Neuronal stem cell (in vitro differentiated cells): Measurements from ENCODE around the gene ZNF254.

Experiments used
- DNase-seq: peaks from one replicate; pipeline ENCODE4 v3.0.0-alpha.2; 2013; ENCODE audit warnings: low spot score
- H2AFZ ChIP-seq: one replicate; pipeline ENCODE4 v1.6.1; 2013; ENCODE audit warnings: mild to moderate bottlenecking, low read length, inconsistent platforms
- H2AK5ac ChIP-seq: 2 replicates; pipeline ENCODE4 v1.6.1; 2013; ENCODE audit warnings: low read depth, mild to moderate bottlenecking, inconsistent platforms, low read length, moderate library complexity, mixed read lengths
- H2BK120ac ChIP-seq: 2 replicates; pipeline ENCODE4 v1.6.1; 2013; ENCODE audit warnings: low read depth, mild to moderate bottlenecking, inconsistent platforms, low read length, moderate library complexity, mixed read lengths
- H2BK12ac ChIP-seq: one replicate; pipeline ENCODE4 v1.6.1; 2013; ENCODE audit warnings: low read length, inconsistent platforms
- H2BK15ac ChIP-seq: 2 replicates; pipeline ENCODE4 v1.6.1; 2013; ENCODE audit warnings: mild to moderate bottlenecking, low read length, inconsistent platforms, mixed read lengths
- H2BK5ac ChIP-seq: one replicate; pipeline ENCODE4 v1.6.1; 2013; ENCODE audit warnings: inconsistent platforms, mild to moderate bottlenecking, low read length, moderate library complexity
- H3K14ac ChIP-seq: one replicate; pipeline ENCODE4 v1.6.1; 2013; ENCODE audit warnings: low read length, inconsistent platforms
- H3K18ac ChIP-seq: 2 replicates; pipeline ENCODE4 v1.6.1; 2013; ENCODE audit warnings: low read length, inconsistent platforms
- H3K23ac ChIP-seq: 2 replicates; pipeline ENCODE4 v1.6.1; 2013; ENCODE audit warnings: low read depth, mild to moderate bottlenecking, mixed read lengths, low read length, inconsistent platforms; ENCODE audit not compliant: poor library complexity
- H3K27ac ChIP-seq: replicated peaks from 3 replicates; pipeline ENCODE4 v1.5.1; 2013; ENCODE audit warnings: low read length, inconsistent platforms
- H3K27me3 ChIP-seq, 3 experiments: 2 replicates each; pipeline ENCODE4 v1.6.1; 2013; ENCODE audit warnings: low read length in 3 of 3, mild to moderate bottlenecking in 2 of 3, inconsistent platforms in 1 of 3, low read depth in 1 of 3, mixed read lengths in 1 of 3, moderate library complexity in 1 of 3; ENCODE audit not compliant: control insufficient read depth in 3 of 3, insufficient read depth in 3 of 3
- H3K36me3 ChIP-seq, 2 donors: replicated peaks in 1 of 2; 2 replicates each; pipeline ENCODE4 v1.6.1; 2013; ENCODE audit warnings: low read length in 2 of 2; ENCODE audit not compliant: control insufficient read depth in 2 of 2, insufficient read depth in 2 of 2
- H3K4ac ChIP-seq: 2 replicates; pipeline ENCODE4 v1.6.1; 2013; ENCODE audit warnings: inconsistent platforms, mild to moderate bottlenecking, low read length, moderate library complexity
- H3K4me1 ChIP-seq, 2 donors: 1 replicate in 1 of 2; 2 replicates in 1 of 2; pipeline ENCODE4 v1.6.1; 2013; ENCODE audit warnings: low read length in 2 of 2, low read depth in 1 of 2; ENCODE audit not compliant: control insufficient read depth in 2 of 2, insufficient read depth in 1 of 2
- H3K4me2 ChIP-seq: one replicate; pipeline ENCODE4 v1.6.1; 2013; ENCODE audit warnings: mild to moderate bottlenecking, low read length, inconsistent platforms; ENCODE audit not compliant: insufficient read depth, poor library complexity, severe bottlenecking
- H3K4me3 ChIP-seq, 2 donors: 2 replicates each; pipeline ENCODE4 v1.5.1; 2013; ENCODE audit warnings: low read length in 2 of 2, mild to moderate bottlenecking in 2 of 2, inconsistent platforms in 1 of 2, moderate library complexity in 1 of 2
- H3K79me1 ChIP-seq: one replicate; pipeline ENCODE4 v1.6.1; 2013; ENCODE audit warnings: low read depth, mild to moderate bottlenecking, inconsistent platforms, low read length, moderate library complexity
- H3K9ac ChIP-seq: one replicate; pipeline ENCODE4 v1.6.1; 2013; ENCODE audit warnings: mild to moderate bottlenecking, low read depth, low read length, inconsistent platforms; ENCODE audit not compliant: poor library complexity
- H3K9me3 ChIP-seq, 2 donors: replicated peaks in 1 of 2; 2 replicates each; pipeline versions ENCODE3 to v1.6.1; 2013; ENCODE audit warnings: low read length in 2 of 2, mild to moderate bottlenecking in 2 of 2, inconsistent platforms in 1 of 2, low read depth in 1 of 2, mixed read lengths in 1 of 2, moderate library complexity in 1 of 2; ENCODE audit not compliant: control insufficient read depth in 2 of 2, insufficient read depth in 1 of 2
- H4K8ac ChIP-seq: one replicate; pipeline ENCODE4 v1.6.1; 2013; ENCODE audit warnings: low read depth, mild to moderate bottlenecking, inconsistent platforms, low read length, moderate library complexity
- H4K91ac ChIP-seq: one replicate; pipeline ENCODE4 v1.6.1; 2013; ENCODE audit warnings: low read length, low read depth, mild to moderate bottlenecking, inconsistent platforms; ENCODE audit not compliant: poor library complexity
- WGBS, 2 donors: extraction: QIAGEN DNeasy Blood & Tissue Kit; methylation state at CpG; one replicate each; pipeline ENCODE4 v1.1.7; 2013; ENCODE audit warnings: missing lambda C conversion rate in 2 of 2, mixed read lengths in 1 of 2; ENCODE audit not compliant: insufficient read length in 2 of 2, insufficient replicate concordance in 1 of 2; ENCODE audit errors: extremely low coverage in 2 of 2; 5-methylcytosine and 5-hydroxymethylcytosine counted together

ZNF254 gene

DNA sequence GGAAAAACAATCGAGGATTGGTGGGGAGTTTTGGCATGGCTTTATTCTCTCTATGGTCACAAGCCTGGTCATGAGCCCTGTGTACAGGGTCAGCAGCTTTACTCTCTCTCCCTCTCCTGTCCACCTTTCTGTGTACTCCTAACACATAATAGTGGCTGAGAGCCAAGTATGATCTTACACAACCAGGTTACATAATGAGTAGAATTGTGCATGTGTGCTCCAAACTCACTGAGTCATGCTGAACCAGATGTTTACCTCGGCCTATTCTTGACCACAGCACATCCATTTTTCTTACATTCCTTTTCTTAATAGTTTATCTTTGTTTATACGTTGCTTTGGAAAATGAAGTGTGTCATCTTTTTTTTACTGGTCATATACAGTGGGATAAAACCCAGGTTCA, 53.1 kb downstream of the ZNF254 start:
- no peak overlapping the region for H3K4me3 ChIP-seq
- no peak overlapping the region for H3K18ac ChIP-seq
- H2BK5ac ChIP-seq, result no peak overlapping the region
- H3K4me2 ChIP-seq, result no peak overlapping the region
- peaks cover 2 to 26% of the 10 kb centered on the region in 2 donors for H3K36me3 ChIP-seq
- no peak overlapping the region for H3K27ac ChIP-seq
- H4K91ac ChIP-seq, result no peak overlapping the region
- H2BK120ac ChIP-seq, result no peak overlapping the region
- no peaks in the 10 kb centered on the region for H3K4me1 ChIP-seq
- no peak overlapping the region for H4K8ac ChIP-seq
- H3K4ac ChIP-seq, result no peak overlapping the region
- no peak overlapping the region for H2AK5ac ChIP-seq
- H3K27me3 ChIP-seq, result no peaks in the 10 kb centered on the region
- no peak overlapping the region for H2BK15ac ChIP-seq
- H3K14ac ChIP-seq, result no peak overlapping the region
- no peak overlapping the region for H3K23ac ChIP-seq
- H2AFZ ChIP-seq, result no peak overlapping the region
- H3K79me1 ChIP-seq, result no peaks in the 10 kb centered on the region
- peaks cover 20 to 36% of the 10 kb centered on the region in 2 donors for H3K9me3 ChIP-seq
- no peak overlapping the region for H2BK12ac ChIP-seq
- no peak for DNase-seq
- no CpG with 5 or more reads among the region's 3 CpGs for WGBS, 2 donors
- no peak overlapping the region for H3K9ac ChIP-seq

DNA sequence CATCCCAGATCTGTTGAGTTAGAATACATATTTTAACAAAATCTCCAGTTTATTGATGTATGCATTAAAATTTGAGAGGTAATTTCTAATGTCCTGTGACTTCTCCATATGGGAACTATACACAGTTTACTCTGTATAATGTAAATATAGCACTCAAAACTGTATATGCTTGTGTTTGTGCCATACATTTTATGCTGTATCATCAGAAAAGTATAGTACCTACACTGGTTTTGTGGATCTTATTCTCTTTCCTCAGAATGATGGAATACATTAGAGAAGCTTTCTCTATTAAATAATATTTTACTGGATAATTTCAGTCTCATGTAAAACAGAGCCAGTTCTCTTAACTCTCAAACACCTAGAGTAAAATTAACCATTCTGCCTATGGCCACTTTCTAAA, 53.6 kb downstream of the ZNF254 start:
- no peak for DNase-seq
- Histone ChIP-seq H3K27ac (no peak overlapping the region), H3K9ac (no peak overlapping the region), H3K9me3 (peaks cover 20 to 35% of the 10 kb centered on the region in 2 donors), H3K36me3 (peaks cover 2 to 24% of the 10 kb centered on the region in 2 donors), H4K91ac (no peak overlapping the region), H2BK5ac (no peak overlapping the region), H2AFZ (no peak overlapping the region), H2AK5ac (no peak overlapping the region), H3K4me1 (no peaks in the 10 kb centered on the region), H3K14ac (no peak overlapping the region), H3K27me3 (no peaks in the 10 kb centered on the region), H3K23ac (no peak overlapping the region), H4K8ac (no peak overlapping the region), H3K4ac (no peak overlapping the region), H2BK12ac (no peak overlapping the region), H3K79me1 (no peaks in the 10 kb centered on the region), H2BK120ac (no peak overlapping the region), H3K4me3 (no peak overlapping the region), H3K4me2 (no peak overlapping the region), H3K18ac (no peak overlapping the region), H2BK15ac (no peak overlapping the region)

DNA sequence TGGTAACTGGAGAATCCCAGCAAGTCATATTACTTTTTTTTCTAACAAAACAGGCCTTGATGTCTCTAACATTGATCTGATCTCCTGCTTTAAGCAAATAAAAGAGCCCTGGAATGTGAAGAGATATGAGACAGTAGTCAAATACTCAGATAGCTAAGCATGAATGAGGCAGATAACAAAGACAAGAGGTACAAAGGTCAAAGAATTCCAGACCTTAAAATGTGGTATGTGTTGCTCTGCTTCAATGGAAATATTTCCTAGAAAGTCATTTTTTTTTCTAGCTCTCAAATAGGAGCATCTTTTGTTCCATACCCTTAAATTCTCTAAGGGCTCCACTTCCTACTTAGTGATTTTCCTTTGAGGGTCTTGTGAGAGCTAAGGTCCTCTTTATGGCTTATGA, 54.6 kb downstream of the ZNF254 start:
- Histone ChIP-seq H2AK5ac (no peak overlapping the region), H2BK15ac (no peak overlapping the region), H3K9ac (no peak overlapping the region), H3K4me3 (no peak overlapping the region), H3K27me3 (no peaks in the 10 kb centered on the region), H3K14ac (no peak overlapping the region), H2BK120ac (no peak overlapping the region), H4K8ac (no peak overlapping the region), H3K23ac (no peak overlapping the region), H3K4ac (no peak overlapping the region), H2AFZ (no peak overlapping the region), H2BK5ac (no peak overlapping the region), H3K36me3 (peaks cover 2 to 19% of the 10 kb centered on the region in 2 donors), H3K4me1 (no peaks in the 10 kb centered on the region), H3K18ac (no peak overlapping the region), H3K4me2 (no peak overlapping the region), H2BK12ac (no peak overlapping the region), H3K79me1 (no peaks in the 10 kb centered on the region), H3K9me3 (peaks cover 20 to 34% of the 10 kb centered on the region in 2 donors), H4K91ac (no peak overlapping the region), H3K27ac (no peak overlapping the region)
- no peak for DNase-seq

DNA sequence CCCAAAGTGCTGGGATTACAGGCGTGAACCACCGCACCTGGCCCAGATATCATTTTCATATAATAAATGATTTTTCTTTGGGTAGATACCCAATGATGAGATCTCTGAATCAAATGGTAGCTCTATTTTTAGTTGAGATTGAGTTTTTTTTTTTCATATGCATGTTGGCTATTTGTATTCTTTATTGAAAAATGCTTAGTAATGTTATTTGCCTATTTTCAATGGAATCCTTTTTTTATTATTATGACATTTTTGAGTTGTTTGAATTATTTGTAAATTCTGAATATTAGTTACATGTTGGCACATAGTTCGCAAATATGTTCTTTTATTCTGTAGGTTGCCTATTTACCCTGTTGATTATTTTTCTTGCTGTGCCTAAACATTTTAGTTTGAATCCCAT, 55.8 kb downstream of the ZNF254 start:
- Histone ChIP-seq H2BK12ac (no peak overlapping the region), H4K91ac (no peak overlapping the region), H3K9me3 (peaks cover 11 to 30% of the 10 kb centered on the region in 2 donors)

More for the DNA sequence above, 55.8 kb downstream of the ZNF254 start:
- H3K18ac ChIP-seq, result no peak overlapping the region
- no peak overlapping the region for H3K9ac ChIP-seq
- no peak overlapping the region for H3K27ac ChIP-seq
- no peaks in the 10 kb centered on the region for H3K4me1 ChIP-seq
- no peaks in the 10 kb centered on the region for H3K27me3 ChIP-seq
- DNase-seq, result no peak
- WGBS, 2 donors, result no CpG with 5 or more reads among the region's 3 CpGs
- H3K4me3 ChIP-seq, result no peak overlapping the region
- H3K14ac ChIP-seq, result no peak overlapping the region
- H2AFZ ChIP-seq, result no peak overlapping the region
- no peak overlapping the region for H3K4ac ChIP-seq
- H3K79me1 ChIP-seq, result no peaks in the 10 kb centered on the region
- H2BK120ac ChIP-seq, result no peak overlapping the region
- peaks cover 0 to 21% of the 10 kb centered on the region in 2 donors for H3K36me3 ChIP-seq
- H3K4me2 ChIP-seq, result no peak overlapping the region
- H2AK5ac ChIP-seq, result no peak overlapping the region
- H2BK5ac ChIP-seq, result no peak overlapping the region
- no peak overlapping the region for H4K8ac ChIP-seq
- no peak overlapping the region for H2BK15ac ChIP-seq
- no peak overlapping the region for H3K23ac ChIP-seq
